ENCODE results near the gene MTMR4.

The MTMR4 gene

DNA sequence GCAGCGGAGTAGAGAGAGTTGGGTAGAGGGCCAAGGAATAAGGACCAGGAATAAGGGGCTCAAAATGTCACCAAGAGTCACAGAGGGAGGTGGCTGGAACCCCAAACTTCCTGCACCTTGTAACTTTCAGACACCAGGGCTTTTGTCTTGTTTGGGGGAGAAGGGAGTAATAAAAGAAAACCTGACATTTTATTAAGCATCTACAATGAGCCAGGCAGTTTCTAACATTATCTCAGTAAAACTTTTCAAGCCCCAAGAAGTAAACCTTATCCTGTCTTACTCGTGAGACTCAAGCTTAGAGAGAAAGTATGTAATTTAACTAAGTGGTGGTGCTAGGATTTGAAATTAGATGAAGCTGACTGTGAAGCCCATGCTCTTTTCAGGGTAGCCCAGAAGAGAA is 848 bp upstream of the MTMR4 start:
- no peak for DNase-seq
- H3K27me3 Mint-ChIP-seq (ENCODE audit: low read depth, poor library complexity) = peaks cover 7% of the 10 kb centered on the region
- TF ChIP-seq, protein P1, sequence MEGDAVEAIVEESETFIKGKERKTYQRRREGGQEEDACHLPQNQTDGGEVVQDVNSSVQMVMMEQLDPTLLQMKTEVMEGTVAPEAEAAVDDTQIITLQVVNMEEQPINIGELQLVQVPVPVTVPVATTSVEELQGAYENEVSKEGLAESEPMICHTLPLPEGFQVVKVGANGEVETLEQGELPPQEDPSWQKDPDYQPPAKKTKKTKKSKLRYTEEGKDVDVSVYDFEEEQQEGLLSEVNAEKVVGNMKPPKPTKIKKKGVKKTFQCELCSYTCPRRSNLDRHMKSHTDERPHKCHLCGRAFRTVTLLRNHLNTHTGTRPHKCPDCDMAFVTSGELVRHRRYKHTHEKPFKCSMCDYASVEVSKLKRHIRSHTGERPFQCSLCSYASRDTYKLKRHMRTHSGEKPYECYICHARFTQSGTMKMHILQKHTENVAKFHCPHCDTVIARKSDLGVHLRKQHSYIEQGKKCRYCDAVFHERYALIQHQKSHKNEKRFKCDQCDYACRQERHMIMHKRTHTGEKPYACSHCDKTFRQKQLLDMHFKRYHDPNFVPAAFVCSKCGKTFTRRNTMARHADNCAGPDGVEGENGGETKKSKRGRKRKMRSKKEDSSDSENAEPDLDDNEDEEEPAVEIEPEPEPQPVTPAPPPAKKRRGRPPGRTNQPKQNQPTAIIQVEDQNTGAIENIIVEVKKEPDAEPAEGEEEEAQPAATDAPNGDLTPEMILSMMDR (IDR thresholded peaks at IDR 0.05) = no peak
- peak overlapping the region; percentile 93 for H3K4me3 Mint-ChIP-seq
- H3K27ac Mint-ChIP-seq = no peak overlapping the region
- peaks cover 20% of the 10 kb centered on the region for H3K36me3 Mint-ChIP-seq (ENCODE audit: low read depth)
- H3K4me1 Mint-ChIP-seq = peaks cover 49% of the 10 kb centered on the region
- H3K9me3 Mint-ChIP-seq = no peaks in the 10 kb centered on the region

DNA sequence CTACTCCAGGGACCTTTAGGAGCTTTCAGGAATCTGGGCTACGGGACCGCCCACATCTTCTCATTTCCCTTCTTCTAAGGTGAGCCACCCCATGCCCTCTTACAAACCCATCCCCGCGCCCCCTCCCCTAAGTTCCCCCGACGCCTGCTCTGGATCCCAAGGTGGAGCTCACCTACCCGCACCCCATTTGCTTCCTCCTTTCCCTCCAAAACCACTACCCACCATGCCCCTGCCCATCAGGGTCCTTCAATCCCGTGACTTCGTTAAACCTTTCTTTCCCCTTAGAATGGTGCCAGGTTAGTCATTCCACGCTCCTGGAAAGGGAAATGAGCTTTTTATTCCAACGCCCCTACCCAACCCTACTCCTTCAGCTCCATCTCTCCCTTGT is 326 bp upstream of the MTMR4 start:
- no peak overlapping the region for H3K27ac Mint-ChIP-seq
- H3K4me1 Mint-ChIP-seq = peaks cover 49% of the 10 kb centered on the region
- DNase-seq = no peak
- peaks cover 25% of the 10 kb centered on the region for H3K36me3 Mint-ChIP-seq (ENCODE audit: low read depth)
- H3K4me3 Mint-ChIP-seq = peak overlapping the region; percentile 93
- TF ChIP-seq, protein P1 (IDR thresholded peaks at IDR 0.05) = no peak
- peaks cover 5% of the 10 kb centered on the region for H3K27me3 Mint-ChIP-seq (ENCODE audit: low read depth, poor library complexity)
- no peaks in the 10 kb centered on the region for H3K9me3 Mint-ChIP-seq

DNA sequence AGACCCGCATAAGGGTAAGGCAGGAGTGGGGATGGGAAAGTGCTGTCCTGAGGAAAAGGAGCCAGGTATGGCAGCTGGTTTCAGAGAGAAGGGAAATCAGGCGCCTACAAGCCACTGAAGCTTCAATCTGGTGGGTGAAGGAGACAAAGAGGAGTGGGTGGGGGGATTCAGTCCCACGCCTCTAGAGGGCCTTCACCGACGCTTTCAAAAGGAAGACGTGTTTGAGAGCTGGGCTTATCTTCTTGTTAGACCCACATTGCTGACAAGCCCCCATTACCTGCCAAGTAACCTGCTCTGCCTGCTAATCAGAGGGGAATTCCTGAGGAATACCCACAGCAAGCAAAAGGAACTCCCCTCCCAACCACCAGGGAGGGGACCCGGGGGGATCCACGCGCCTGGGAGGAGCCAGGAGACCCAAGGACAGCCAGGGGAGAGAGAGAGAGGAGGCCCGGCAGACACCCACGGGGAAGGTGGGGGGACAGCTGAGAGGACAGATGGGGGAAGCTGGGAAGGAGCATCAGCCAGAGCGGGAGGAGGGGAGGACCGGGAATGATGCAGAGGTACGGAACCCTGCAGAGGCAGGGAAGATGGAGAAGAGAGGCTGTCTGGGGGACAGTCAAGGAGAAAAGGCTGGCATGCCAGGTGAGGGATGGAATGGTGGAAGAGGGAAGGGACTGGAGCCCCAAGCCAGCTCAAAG is 1.0 kb downstream of the MTMR4 start:
- Mint-ChIP-seq H3K27ac (peak overlapping the region; percentile 32), H3K9me3 (no peaks in the 10 kb centered on the region), H3K4me1 (peaks cover 43% of the 10 kb centered on the region), H3K4me3 (peak overlapping the region; percentile 91), H3K36me3 (ENCODE audit: low read depth) (peaks cover 34% of the 10 kb centered on the region), H3K27me3 (ENCODE audit: low read depth, poor library complexity) (peaks cover 8% of the 10 kb centered on the region)
- TF ChIP-seq, protein P1 (IDR thresholded peaks at IDR 0.05) = no peak
- no peak for DNase-seq

DNA sequence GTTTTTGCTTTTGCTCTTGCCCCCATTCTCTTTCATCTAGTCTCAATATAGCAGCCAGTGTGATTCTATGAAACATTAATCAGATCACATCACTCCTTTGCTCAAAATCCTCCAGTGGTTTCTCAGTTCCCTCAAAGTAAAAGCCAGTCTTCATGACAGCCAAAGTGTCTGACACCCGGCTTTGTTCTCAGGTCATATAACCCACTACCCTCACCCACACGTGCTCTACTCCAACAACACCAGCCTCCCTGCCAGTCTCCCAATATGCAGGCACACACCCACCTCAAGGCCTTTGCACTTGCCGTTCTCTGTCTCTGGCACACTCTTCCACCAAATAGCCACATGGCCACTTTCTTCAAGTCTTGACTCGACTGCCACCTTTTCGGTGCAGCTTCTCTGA is 4.4 kb downstream of the MTMR4 start:
- Mint-ChIP-seq H3K9me3 (no peaks in the 10 kb centered on the region), H3K36me3 (ENCODE audit: low read depth) (peaks cover 60% of the 10 kb centered on the region), H3K27ac (peak overlapping the region; percentile 1), H3K27me3 (ENCODE audit: low read depth, poor library complexity) (peaks cover 8% of the 10 kb centered on the region), H3K4me1 (peaks cover 23% of the 10 kb centered on the region), H3K4me3 (no peak overlapping the region)
- no peak for DNase-seq
- TF ChIP-seq, protein P1 (IDR thresholded peaks at IDR 0.05) = no peak

DNA sequence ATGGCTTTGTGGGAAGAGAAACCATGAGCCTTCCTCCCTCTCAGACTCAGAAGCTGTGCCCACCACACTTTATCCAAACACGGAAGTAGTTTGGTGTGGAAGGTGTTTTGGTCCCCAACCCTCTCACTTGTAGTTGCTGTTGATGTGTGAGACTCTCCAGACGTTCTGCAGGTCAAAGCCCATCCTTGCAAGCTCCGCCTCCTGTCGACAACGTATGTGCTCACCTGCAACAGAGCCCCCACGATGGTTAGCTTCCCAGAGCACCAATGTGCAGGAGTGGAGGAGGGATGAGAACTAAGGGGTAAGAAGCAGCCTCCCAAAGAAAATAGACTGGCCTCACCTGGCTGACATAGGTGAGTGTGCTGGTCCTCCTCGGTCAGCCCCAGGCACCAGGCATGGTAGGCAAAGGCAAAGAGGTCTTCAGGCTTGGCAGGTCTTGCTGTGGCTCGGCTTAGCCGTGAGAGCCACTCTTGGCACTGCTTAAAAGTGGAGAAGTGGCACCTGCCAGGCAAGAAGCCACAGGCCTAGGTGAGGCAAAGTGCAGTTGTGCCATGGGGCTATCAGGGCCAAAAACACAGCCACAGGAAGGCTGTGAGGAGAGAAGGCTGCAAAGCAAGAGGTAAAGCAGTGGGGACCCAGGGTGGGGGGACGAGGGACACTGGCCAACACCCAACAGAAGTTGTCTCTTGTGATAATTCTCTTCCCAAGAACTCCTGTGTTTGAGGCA is 5.9 kb downstream of the MTMR4 start:
- TF ChIP-seq, protein P1 (IDR thresholded peaks at IDR 0.05) = no peak
- Mint-ChIP-seq H3K9me3 (no peaks in the 10 kb centered on the region), H3K4me3 (no peak overlapping the region), H3K27ac (no peak overlapping the region), H3K4me1 (peaks cover 14% of the 10 kb centered on the region), H3K36me3 (ENCODE audit: low read depth) (peaks cover 76% of the 10 kb centered on the region), H3K27me3 (ENCODE audit: low read depth, poor library complexity) (peaks cover 8% of the 10 kb centered on the region)
- no peak for DNase-seq
